ENCODE results near the gene P2RY13.

DNA sequence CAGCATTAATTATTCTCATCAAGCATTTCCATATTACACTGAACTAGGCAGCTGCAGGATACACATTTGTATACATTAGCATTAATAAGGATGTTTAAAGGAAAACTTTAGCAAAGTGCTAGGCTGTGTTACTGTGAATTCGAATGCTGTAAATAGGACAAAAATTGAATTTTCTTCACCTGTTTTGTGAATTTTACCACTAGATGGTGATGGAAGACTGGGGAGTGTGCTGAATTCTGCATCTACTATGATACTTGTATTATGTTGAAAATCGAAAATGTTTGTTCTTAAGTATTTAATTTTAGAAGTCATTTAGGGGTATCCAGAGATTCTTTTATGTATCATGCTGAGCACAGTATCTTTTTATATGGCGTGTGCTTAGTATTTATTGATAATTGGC, 38.7 kb downstream of the P2RY13 start:
- TF ChIP-seq POLR2A (IDR thresholded peaks at IDR 0.05): no peak
- TF ChIP-seq, protein P1, sequence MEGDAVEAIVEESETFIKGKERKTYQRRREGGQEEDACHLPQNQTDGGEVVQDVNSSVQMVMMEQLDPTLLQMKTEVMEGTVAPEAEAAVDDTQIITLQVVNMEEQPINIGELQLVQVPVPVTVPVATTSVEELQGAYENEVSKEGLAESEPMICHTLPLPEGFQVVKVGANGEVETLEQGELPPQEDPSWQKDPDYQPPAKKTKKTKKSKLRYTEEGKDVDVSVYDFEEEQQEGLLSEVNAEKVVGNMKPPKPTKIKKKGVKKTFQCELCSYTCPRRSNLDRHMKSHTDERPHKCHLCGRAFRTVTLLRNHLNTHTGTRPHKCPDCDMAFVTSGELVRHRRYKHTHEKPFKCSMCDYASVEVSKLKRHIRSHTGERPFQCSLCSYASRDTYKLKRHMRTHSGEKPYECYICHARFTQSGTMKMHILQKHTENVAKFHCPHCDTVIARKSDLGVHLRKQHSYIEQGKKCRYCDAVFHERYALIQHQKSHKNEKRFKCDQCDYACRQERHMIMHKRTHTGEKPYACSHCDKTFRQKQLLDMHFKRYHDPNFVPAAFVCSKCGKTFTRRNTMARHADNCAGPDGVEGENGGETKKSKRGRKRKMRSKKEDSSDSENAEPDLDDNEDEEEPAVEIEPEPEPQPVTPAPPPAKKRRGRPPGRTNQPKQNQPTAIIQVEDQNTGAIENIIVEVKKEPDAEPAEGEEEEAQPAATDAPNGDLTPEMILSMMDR (IDR thresholded peaks at IDR 0.05): peak in 9 of 12 donors; percentile 23 to 51 (median 36)

Data from heart left ventricle (tissue), 13 donors.